Cerebellar nuclear complex (tissue), 1 donor: ENCODE data around the gene TNFAIP8.
"Not testable (repeated sequence)": the region's sequence is repeated elsewhere in the genome, so short reads cannot be mapped to it uniquely, and the experiment has no call there.

ENCODE experiments used
- DNase-seq, 2 experiments: peaks; one replicate each; lab custom pipeline; 2025; lab: John Stamatoyannopoulos, UW

Gene TNFAIP8

GRCh38 chr5:119396030-119396664 lies 40.3 kb downstream of the TNFAIP8 start:
- DNase-seq: no peak

- no peak for DNase-seq
Measured at GRCh38 chr5:119397518-119398380, 41.9 kb downstream of the TNFAIP8 start.

GRCh38 chr5:119398727-119399466 lies 43.1 kb downstream of the TNFAIP8 start:
- peak; percentile 40 to 54 for DNase-seq

- no peak for DNase-seq
Measured at GRCh38 chr5:119400245-119400644, 44.4 kb downstream of the TNFAIP8 start.

- no peak for DNase-seq
Measured at GRCh38 chr5:119402081-119402480, 46.3 kb downstream of the TNFAIP8 start.

- DNase-seq: no peak
Measured at GRCh38 chr5:119402555-119402954, 46.7 kb downstream of the TNFAIP8 start.

GRCh38 chr5:119404033-119404432 lies 48.2 kb downstream of the TNFAIP8 start:
- no peak for DNase-seq

GRCh38 chr5:119405419-119405818 lies 49.6 kb downstream of the TNFAIP8 start:
- no peak for DNase-seq

GRCh38 chr5:119406551-119407110 lies 50.8 kb downstream of the TNFAIP8 start:
- no peak for DNase-seq

GRCh38 chr5:119409235-119409815 lies 53.5 kb downstream of the TNFAIP8 start:
- DNase-seq: no peak

- no peak for DNase-seq
Measured at GRCh38 chr5:119410448-119411159, 54.8 kb downstream of the TNFAIP8 start.

GRCh38 chr5:119411361-119412278 lies 55.8 kb downstream of the TNFAIP8 start:
- peak in 1 of 2 experiments; percentile 42 for DNase-seq

- DNase-seq: no peak
Measured at GRCh38 chr5:119412279-119413227, 56.7 kb downstream of the TNFAIP8 start.

GRCh38 chr5:119414124-119414734 lies 58.4 kb downstream of the TNFAIP8 start:
- not testable (repeated sequence) for DNase-seq

GRCh38 chr5:119417891-119418605 lies 62.2 kb downstream of the TNFAIP8 start:
- no peak for DNase-seq

GRCh38 chr5:119418606-119419100 lies 62.8 kb downstream of the TNFAIP8 start:
- no peak for DNase-seq

- no peak for DNase-seq
Measured at GRCh38 chr5:119420169-119420568, 64.3 kb downstream of the TNFAIP8 start.

GRCh38 chr5:119426057-119426456 lies 70.2 kb downstream of the TNFAIP8 start:
- no peak for DNase-seq
